Measurements from ENCODE around the gene TCTN2.

The TCTN2 gene

DNA sequence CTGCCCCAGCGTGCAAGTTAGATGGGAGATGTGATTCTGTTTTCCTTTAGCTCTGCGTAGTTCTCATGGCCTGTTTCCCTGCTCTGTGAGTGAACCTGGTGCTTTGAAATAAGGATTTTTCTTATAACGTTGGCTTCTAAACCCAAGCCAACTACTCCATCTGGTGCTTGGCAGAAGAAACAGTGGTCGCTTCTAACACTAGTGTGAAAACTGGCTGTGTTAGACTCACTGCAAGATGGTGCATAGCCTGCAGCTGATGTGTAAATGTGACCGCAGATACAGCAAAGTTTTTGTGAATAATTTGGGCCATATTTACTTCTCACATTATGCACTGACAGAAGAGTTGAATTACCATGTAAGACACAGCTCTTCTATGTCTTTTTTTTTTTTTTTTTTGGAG lies 25.0 kb upstream of the TCTN2 start:
- TF ChIP-seq, protein P1, sequence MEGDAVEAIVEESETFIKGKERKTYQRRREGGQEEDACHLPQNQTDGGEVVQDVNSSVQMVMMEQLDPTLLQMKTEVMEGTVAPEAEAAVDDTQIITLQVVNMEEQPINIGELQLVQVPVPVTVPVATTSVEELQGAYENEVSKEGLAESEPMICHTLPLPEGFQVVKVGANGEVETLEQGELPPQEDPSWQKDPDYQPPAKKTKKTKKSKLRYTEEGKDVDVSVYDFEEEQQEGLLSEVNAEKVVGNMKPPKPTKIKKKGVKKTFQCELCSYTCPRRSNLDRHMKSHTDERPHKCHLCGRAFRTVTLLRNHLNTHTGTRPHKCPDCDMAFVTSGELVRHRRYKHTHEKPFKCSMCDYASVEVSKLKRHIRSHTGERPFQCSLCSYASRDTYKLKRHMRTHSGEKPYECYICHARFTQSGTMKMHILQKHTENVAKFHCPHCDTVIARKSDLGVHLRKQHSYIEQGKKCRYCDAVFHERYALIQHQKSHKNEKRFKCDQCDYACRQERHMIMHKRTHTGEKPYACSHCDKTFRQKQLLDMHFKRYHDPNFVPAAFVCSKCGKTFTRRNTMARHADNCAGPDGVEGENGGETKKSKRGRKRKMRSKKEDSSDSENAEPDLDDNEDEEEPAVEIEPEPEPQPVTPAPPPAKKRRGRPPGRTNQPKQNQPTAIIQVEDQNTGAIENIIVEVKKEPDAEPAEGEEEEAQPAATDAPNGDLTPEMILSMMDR (IDR thresholded peaks at IDR 0.05; ENCODE audit: low read depth, low read length) = no peak
- no peak for DNase-seq (ENCODE audit: extremely low read depth, low read depth)

DNA sequence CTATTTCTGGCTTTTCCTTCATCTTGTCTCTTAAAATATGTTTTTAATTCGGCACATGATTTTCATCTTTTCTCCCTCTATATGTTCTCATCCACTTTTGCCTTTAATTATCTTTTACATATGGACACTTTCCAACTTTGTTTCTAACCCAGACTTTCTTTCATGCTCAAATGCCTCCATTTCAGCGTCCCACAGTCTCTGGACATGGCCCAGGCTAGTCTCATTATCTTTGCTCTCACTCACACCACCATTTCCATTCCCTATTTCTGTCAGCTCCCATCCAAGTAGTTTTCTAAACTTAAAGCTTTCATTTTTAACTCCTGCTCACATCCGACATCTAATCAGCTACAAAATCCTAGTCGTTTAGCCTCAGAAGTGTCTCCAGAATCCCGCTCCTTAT lies 22.5 kb upstream of the TCTN2 start:
- DNase-seq (ENCODE audit: extremely low read depth, low read depth) = no peak
- TF ChIP-seq, protein P1 (IDR thresholded peaks at IDR 0.05; ENCODE audit: low read depth, low read length) = no peak

DNA sequence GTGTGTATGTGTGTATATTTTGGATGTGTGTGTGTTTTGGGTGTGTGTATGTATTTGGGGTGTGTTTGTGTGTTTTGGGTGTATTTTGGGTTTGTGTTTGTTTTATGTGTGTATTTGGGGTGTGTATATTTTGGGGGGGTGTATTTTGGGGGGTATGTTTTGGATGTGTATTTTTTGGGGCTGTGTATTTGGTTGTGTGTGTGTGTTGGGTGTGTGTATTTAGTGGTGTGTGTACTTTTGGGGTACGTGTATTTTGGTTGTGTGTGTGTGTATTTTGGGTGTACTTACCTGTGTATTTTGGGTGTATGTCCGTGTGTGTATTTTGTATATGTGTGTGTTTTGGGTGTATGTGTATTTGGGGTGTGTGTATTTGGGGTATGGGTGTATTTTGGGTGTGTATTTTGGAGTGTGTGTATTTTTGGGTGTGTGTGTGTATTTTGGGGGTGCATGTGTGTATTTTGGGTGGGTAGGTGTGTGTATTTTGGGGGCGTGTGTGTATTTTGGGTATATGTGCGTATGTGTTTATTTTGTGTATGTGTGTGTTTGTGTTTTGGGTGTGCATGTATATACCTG lies 16.7 kb upstream of the TCTN2 start:
- TF ChIP-seq, protein P1 (IDR thresholded peaks at IDR 0.05; ENCODE audit: low read depth, low read length) = no peak
- no peak for DNase-seq (ENCODE audit: extremely low read depth, low read depth)

DNA sequence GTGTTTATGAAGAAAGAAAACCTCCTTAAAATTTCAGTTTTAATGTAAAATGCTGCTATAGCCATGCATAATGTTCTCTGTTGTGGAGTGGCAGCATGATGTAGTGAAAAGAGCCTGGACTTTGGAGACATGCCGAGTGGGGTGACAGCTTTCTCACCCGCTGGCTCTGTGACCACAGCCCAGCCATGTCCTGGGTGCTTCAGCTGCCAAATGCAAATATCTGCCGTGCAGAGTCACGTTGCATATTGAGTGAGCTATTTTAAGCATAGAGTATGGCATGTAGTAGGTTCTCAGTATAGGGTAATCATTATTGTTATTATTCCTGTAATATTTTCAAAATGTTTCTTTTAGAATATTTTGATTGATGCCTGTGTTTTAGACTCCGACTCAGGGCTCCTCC lies 15.5 kb upstream of the TCTN2 start:
- DNase-seq (ENCODE audit: extremely low read depth, low read depth) = no peak
- TF ChIP-seq, protein P1 (IDR thresholded peaks at IDR 0.05; ENCODE audit: low read depth, low read length) = no peak

GRCh38 chr12:123656392-123656791 lies 14.5 kb upstream of the TCTN2 start:
- TF ChIP-seq, protein P1 (IDR thresholded peaks at IDR 0.05; ENCODE audit: low read depth, low read length) = no peak
- no peak for DNase-seq (ENCODE audit: extremely low read depth, low read depth)

DNA sequence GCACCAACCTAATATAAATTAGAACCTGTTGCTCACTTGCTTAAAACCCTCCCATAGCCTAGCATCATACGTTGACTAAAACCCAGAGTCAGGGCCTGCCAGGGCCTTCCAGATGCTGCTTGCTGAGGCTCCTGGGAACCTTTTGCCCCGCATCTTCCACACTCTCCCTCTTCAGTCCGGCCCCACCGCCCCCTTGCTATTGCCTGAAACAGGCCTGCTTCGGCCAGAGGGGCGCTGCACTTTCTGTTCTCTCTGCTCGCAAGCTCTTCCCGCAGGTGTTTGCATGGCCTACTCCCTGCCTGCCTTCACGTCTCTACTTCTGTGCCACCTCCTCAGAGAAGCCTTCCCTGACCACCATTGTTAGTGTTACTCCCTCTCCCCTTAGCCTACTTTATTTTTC lies 13.7 kb upstream of the TCTN2 start:
- TF ChIP-seq, protein P1 (IDR thresholded peaks at IDR 0.05; ENCODE audit: low read depth, low read length) = no peak
- DNase-seq (ENCODE audit: extremely low read depth, low read depth) = no peak

DNA sequence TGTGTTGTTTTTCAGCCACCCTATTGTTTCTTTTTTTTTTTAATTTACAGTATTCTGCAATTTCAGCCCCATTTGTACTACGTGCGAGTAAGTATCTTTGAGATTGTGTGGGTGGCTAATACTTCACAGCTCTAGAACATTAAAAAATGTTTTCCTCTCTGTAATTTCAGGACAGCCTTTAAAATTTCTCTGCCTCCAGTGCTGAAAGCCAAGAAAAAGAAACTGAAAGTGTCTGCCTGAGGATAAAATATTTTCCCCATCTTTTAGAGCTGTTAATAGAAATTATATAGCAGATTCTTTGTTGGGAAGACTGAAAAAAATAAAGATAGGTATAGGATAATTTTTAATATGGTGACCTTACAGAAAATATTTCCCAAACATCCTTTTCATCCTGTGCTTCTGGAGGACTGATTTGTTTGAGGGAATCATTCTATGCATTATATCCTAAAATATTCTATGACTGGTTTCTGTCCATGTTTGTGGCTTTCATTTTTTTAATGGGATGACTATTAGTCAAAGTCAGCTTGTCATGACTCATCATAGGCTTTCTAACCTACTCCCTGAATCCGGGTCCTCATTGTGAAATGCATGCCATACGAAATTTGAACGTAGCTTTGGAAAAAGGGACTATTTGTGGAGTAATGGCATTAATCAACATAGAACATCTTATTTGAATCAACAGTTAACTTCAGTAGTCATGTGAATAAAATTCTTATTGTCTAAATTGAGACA lies 10.8 kb upstream of the TCTN2 start:
- TF ChIP-seq, protein P1 (IDR thresholded peaks at IDR 0.05; ENCODE audit: low read depth, low read length) = no peak
- DNase-seq (ENCODE audit: extremely low read depth, low read depth) = peak; percentile 62

All from AG09319 (cell line).